HG03066 (cell line): ENCODE data around the gene TMEM82.
"Not testable (repeated sequence)": the region's sequence is repeated elsewhere in the genome, so short reads cannot be mapped to it uniquely, and the experiment has no call there.

Experiments used
- ATAC-seq: cut with Tn5 transposase; IDR thresholded peaks from one replicate; pipeline ENCODE4 v1.9.1; 2021; ENCODE audit warnings: low read depth; ENCODE audit not compliant: unreplicated experiment

Gene TMEM82

DNA sequence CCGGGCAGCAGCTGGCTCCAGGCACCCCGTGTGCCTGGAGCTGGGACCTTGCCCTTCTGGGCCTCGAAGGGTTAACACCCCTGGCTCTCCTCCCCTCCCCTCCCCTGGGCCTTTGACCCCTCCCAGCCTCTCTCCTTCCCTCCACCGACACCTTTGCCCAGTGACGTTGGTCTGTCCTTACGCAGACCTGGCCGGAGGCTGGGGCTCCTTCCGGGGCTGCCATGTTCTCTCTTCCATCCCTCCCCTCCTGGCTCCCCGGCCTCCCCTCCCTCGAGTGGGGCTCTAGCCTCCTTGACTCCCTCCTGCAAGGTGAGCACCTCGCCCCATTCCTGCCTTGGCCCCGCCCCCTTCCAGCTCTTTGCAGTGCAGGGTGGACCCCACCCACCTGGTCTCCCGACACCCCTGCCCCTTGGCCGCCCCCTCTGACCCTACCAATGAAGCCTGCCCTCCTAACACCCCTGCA, at the start of gene TMEM82:
TMEM82 (plus strand) TSS at position 161 of the 463 bp plus-strand sequence; CDS start at position 222, 61 bp downstream.
- no peak for ATAC-seq

DNA sequence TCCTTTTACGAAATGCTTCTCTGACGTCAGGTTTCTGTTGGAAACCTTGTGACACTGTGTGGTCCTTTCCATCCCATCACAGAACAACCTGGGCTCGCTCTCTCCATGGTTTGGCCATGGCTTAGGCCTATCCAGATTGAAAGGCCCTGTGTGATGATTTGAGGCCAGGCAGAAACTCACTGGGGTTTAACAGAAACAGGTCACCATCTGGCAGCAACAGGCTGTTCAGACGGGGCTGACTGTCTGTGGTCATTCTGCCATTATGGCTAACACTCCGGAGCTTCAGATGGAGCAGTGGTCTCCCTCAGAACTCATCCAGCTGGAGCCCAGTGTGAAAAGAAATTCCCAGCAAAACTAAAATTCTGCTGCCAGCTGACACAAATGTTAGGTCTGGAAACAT, 48.9 kb upstream of the TMEM82 start:
- ATAC-seq = no peak

DNA sequence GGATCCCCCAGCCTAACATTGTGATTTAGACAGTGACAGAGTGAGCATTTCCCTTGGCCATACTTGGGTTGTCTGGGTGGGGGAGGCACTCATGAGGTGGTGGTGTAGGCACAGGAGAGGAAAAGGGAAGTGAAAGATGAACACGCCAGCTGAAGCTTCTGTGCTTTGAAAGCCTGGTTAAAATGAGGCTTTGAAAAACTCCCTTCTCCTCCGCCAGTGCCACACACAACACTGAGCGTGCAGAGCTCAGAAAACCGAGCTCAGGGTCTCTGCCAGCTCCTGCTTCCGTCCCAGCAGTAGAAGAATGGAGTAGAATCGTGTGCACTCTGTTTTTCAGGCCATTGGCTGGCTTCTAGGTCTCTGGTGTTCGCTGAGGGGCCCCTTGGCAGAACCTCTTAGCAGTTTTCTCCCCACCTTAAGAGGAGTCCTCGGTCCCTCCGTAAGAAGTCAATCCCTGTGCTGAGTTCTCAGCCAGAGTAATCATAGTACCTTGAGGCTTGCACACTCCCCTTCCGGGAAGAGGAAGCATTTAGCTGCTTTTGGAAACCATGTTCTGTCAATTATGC, 45.3 kb upstream of the TMEM82 start:
- peak; percentile 94 for ATAC-seq

DNA sequence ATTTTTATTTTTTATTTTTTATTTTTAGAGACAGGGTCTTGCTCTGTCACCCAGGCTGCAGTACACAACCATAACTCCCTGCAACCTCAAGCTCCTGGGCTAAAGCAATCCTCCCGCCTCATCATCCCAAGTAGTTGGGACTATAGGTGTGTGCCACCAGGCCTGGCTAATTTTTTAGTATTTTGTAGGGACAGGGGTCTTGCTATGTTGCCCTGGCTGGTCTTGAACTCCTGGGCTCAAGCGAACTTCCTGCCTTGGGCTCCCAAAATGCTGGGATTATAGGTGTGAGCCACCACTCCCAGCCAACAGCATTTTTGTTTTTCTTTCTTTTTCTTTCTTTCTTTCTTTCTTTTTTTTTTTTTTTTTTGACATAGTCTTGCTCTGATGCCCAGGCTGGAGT, 44.1 kb upstream of the TMEM82 start:
- no peak for ATAC-seq

DNA sequence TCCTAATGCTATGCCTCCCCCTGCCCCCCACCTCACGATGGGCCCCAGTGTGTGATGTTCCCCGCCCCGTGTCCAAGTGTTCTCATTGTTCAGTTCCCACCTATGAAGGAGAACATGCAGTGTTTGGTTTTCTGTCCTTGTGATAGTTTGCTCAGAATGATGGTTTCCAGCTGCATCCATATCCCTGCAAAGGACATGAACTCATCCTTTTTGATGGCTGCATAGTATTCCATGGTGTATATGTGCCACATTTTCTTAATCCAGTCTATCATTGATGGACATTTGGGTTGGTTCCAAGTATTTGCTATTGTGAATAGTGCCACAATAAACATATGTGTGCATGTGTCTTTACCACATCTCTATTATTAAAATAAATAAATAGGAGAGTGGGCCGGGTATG, 43.0 kb upstream of the TMEM82 start:
- not testable (repeated sequence) for ATAC-seq

DNA sequence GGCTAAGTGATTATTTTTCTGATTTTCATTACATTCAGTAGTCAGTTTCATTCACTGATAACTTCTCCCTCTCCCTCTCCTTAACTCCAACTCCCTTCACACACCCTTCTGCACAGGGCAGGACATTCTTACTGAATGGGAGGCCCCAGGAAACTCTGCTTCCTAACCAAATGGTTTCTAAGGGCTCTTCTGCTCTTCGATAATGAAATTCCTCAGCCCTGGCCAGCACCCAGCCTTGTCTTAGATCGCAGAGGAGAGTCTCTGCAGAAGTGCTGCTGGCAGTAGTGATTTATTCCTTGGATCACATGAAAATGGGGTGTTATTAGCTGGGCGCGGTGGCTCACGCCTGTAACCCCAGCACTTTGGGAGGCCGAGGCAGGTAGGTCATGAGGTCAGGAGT, 41.8 kb upstream of the TMEM82 start:
- ATAC-seq = no peak

DNA sequence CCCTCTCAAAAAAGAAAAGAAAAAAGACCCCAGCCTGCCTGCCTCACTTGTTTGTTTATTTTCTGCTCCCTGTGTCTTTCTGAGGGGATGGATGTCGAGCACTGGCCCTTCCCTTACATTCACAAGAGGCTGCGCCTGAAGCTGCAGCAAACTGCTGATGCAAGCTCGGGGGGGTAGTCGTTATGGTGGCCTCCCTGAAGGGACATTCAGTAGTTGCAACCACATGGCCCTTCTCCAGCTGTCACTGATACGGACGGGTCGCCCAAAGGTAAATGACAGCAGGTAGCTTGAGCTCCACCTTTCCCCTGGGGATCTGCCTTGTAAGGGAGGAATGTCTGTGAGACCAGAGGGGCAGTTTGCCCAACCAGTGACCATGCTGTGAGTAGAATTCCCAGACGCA, 40.5 kb upstream of the TMEM82 start:
- no peak for ATAC-seq

DNA sequence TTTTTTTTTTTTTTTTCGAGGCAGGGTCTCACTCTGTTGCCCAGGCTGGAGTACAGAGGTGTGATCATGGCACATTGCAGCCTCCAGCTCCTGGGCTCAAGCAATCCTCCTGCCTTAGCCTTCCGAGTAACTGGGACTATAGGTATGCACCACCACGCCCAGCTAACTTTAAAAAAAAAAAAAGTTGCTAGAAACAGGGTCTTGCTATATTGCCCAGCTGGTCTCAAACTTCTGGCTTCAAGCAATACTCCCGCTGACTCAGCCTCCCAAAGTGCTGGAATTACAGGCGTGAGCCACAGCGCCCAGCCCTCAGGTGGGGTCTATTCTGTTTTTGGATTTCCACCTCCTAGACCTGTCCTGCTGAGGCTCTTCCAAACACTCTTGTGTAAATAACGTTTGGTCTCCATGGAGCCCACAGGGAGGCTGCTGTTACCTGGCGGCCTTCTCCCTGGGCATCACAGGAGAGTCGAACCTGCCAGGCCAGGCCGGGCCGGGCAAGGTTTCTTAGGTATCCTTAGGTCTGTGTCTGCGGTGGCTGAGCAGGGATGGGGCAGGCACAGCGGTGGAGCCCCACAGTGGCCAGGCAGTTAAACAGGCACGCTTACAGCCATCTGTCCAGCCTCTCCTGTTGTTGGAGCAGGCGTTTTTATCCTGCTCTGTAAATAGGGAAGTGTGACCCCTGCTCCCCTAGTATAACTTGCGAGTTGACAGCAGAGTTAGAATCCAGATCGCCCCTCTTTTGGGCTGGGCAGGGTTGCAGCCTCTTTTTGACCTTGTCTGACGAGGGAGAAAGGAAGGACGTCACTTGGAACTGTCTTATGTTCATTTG, 39.4 kb upstream of the TMEM82 start:
- ATAC-seq = no peak

DNA sequence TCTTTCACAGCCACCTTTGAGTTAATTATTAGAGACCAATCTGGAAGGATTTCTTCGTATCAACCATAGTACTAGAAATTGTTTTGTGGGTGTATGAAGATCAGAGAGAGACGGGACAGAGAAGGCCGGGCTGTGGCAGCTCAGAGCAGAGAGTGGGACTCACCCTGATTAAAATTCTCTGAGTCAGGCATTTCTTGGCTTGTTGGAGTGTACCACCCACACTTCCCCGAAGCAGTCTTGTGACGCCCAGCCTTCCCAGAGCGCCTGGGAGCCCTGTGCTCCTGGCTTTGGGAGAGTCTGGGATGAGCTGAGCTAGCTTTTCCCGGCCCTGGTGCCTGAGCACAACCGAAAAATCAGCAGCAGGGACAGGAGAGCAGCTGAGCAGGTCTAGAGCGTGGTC, 38.7 kb upstream of the TMEM82 start:
- no peak for ATAC-seq

DNA sequence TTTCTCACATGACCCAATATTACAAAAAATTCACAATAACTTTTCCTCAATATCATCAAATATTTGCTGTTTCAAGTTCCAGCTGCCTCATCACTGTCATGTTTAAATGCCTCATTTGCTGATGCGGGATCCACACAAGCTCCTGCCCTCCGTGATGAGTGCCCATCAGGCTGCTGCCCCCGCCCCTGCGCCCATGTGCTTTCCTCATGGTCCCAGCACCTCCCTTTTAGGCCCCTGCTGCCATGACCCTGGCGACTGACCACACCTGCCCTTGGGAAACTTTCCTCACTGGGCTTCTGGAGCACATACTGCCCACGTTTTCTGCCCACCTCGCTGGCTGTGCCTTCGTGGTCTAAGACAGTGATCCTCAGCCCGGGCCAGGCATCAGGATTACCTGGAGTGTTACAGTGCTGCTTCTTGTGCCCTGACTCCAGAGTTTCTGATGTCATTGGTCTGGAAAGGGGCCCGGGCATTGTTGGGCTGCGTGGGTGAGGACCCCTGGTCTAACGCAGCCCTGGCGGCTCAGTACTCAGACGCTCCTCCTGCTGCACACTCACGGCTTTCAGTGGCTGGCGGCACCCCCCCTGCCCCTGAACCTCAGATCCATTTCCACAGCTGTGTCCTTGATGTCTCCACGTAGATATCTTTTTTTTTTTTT, 37.6 kb upstream of the TMEM82 start:
- ATAC-seq = no peak

DNA sequence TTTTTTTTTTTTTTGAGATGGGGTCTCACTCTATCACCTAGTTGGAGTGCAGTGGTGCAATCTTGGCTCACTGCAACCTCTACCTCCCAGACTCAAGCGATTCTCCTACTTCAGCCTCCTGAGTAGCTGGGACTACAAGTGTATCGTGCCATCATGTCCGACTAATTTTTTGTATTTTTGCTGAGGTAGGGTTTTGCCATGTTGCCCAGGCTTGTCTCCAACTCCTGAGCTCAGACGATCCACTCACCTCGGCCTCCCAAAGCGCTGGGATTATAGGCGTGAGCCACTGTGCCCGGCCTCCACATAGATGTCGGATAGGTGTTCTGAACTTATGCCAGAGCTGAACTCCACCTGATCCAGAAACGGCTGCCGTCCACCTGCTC, 37.1 kb upstream of the TMEM82 start:
- no peak for ATAC-seq

DNA sequence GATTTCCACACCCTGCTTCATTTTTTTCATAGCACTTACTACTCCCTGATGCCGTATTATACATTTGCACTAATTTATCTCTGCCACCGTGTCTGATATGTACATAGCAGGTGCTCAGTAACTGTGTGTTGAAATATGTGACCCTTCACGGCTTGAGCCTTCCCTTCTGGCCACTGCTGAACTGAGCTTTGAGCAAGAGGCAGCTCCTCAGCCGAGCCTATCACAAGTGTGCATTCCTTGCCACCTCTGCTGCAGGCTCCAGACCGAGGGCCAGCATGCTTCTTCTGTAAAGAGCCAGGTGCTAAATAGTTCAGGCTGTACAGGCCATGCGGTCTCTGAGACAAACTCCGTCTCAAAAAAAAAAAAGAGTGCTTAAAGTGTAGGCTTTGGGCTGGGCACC, 35.5 kb upstream of the TMEM82 start:
- ATAC-seq = no peak

DNA sequence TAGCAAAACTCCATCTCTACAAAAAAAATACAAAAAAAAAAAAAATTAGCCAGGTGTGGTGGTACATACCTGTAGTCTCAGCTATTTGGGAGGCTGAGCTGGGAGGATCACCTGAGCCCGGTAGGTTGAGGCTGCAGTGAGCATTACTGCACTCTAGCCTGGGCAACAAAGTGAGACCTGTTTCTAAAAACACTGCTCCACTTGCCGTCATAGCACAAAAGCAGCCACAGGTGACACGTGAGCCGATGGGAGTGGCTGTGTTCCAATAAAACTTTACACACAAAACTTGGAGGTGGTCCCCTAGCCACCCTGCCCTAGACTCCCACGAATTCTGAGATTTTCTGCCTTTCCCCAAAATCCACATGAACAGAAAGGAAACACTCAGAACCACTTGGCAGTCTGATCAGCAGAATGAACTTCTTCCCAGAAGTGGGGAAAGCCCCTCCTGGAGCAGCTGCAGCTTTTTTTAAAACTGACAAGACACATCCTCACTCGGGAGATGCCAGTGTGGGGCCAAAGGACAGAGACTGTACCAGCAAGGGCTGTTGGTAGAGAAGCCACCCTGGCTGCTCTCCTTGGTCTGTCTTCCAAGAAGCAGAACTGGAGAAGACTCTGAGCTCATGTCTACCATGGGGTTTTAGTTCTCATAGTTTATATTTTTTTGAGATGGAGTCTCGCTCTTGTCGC, 34.9 kb upstream of the TMEM82 start:
- ATAC-seq = no peak

DNA sequence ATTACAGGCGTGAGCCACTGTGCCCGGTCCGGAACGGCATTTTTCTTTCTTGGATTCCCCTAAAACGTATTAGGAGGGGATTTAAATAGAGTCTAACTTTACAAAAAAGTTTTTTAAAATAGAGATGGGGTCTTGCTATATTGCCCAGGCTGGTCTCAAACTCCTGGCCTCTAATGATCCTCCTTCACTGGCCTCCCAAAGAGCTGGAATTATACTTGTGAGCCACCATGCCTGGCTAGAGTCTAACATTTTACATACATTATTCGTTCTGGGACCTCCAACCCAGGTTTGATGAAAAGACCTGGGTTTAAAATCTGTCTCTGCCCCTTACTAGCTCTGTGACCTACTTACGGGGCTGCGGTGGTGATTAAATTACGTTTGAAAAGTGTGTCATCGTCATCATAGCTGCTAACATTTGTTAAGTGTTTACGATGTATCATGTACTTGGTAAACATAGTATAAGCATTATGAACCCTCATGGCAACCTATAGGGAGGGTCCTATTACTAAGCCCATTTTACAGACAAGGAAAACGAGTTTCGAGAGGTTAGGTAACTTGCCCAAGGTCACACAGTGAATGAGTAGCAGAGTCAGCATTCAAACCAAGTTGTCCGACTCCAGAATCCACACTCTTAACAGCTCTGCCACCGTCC, 33.7 kb upstream of the TMEM82 start:
- no peak for ATAC-seq

DNA sequence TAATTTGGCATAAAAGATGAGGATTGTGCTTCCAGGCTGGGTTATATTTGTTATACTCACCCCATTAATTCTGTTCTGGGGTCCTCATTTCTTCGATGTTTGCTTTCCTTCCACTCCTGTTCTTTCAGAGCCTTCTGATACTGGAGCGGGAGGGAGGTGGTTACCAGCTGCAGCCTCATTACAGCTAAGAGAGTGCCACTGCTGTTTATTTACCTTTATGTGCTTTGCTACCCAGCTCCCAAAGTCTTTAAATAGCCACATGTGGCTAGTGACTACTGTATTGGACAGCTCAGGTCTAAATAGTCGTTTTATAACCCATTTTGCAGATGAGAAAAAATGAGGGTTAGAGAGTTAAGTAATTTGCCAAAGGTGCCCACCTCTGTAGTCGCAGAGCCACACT, 33.1 kb upstream of the TMEM82 start:
- no peak for ATAC-seq

DNA sequence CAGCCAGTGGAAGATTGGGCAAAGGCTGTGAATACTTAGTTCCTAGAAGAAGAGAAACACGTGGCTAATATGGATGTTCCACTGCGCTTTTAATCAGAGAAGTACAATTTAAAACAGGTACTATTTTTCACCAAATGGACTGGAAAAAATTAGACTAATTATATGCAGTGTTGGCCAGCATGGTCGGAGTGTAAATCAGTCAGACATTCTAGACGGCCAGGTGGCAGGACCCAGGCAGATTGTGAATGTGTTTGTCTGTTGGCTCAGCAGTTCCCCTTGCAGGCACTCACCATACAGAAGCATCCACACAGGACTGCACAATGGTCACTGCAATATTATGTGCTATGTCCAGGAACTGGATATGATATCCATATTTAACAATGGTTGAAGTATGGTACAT, 30.1 kb upstream of the TMEM82 start:
- ATAC-seq = no peak

DNA sequence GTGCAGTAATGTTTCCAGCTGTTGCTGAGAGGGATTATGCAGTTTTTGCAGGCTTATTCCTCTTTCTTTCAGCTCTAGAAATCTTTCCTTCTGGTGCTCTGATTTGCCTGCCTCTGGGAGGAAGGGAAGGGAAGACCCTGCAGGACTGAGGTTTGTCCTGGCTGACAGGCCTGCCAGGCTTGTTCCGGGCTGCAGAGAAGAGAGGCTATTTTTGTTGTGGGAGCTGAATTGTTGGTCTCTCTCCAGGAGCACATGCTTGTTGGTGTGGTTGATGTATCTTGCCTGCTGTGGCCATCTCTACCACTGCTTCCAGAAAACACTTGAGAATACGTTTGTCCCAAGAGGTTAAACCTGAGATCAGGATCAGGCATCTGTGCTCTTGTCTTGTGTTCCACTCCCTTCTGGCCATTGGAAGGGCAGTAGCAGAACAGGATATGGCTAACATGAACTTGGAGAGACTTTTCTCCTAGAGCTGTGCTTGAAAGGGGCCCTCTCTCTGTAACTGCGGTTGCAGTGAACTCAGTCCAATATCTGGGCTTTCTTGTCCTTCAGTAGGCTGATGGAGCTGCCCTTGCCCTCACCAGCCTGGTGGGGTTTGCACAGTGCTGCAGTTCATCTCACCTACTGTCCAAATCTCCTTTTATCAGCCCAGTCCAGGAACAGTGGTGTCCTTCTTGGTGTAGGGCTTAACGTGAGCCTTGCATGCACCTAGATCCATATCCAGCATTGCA, 27.7 kb upstream of the TMEM82 start:
- no peak for ATAC-seq

DNA sequence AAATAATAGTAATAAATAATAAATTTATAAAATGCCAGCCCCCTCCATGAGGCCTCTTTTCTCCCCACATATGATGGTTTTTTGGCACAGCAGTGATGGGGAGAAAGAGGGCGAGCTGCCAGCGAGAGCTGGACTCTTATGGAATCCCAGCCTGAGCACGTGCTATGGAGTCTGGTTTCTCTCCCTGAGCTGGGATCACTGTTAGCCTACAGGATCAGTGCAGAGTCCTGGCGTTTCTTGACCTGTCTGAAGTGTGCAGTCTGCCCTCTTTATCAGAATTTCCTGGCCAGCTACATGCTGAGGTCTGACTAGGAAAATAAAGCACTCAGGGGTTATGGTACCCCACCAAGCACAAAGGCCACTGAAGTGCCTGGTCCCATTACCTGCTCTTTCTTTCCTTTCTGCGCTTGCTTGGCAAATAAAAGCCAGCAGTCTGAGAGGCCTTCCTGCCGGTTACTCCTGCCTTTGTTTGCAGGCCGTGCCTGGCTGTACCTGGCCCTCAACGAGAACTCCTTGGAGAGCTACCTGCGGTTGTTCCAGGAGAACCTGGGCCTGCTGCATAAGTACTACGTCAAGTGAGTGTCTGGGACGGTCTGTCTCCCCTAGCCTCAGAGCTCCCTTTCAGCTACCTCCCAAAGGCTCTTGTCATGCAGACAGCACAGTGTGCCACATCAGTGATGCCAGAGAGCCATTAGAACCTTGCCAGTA, 24.7 kb upstream of the TMEM82 start:
- ATAC-seq = no peak

DNA sequence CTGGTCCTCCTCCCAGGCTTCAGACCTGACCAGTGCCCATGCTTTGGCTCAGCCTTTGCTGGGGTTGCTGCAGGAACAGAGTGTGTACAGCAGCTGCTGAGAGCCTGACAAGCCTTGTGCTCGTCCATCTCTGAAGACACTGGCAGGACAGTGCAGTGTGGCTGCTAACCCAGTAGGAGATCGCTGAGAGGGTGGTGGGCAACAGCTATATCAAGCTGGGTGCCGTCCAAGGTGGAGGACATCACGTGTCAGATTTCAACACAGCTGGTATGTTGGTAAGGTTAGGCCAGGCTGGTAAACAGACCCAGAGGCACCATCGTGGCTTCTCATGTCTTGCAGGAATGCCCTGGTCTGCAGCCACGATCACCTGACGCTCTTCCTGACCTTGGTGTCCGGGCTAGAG, 24.1 kb upstream of the TMEM82 start:
- no peak for ATAC-seq
